Renal cortex interstitium (tissue), 11 donors: ENCODE results near the gene RNF13. TPM values are rescaled to one million over a fixed set of nuclear protein-coding genes. Genes with fewer than 3 reads are reported as not detected.
"Not testable (repeated sequence)": the region's sequence is repeated elsewhere in the genome, so short reads cannot be mapped to it uniquely, and the experiment has no call there.

Experiments used
- DNase-seq, 11 donors: peaks; one replicate each; pipeline ENCODE4 v3.0.0-alpha.2; 2013; ENCODE audit warnings: low read depth in 9 of 11, low spot score in 4 of 11; ENCODE audit errors: extremely low read depth in 1 of 11
- polyA plus RNA-seq, 3 donors: library from polyadenylated mRNA; unstranded; fragments of 120-200 nt; gene quantifications; one replicate each; pipeline ENCODE4 v1.2.1, GENCODE V29; 2013; ENCODE audit not compliant: insufficient read length in 3 of 3

The RNF13 gene
- polyA plus RNA-seq, 3 donors = 79.2 to 97.8 (median 87.7) TPM

DNA sequence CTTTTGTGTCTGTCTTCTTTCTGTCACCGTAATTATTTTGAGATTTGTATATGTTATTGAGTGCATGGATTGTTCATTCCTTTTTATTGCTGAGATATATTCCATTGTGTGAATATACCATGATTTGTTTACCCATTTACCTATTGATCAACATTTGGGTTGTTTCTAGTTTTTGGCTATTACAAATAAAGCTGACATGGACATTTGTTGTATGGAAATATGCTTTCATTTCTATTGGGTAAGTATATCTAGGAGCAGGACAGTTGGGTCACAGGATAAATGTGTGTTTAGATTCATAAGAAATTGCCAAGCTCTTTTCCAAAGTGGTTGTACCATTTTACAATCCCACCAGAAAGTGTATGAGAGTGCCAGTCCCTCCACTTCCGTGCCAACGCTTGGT is 106.5 kb downstream of the RNF13 start:
- no peak for DNase-seq

DNA sequence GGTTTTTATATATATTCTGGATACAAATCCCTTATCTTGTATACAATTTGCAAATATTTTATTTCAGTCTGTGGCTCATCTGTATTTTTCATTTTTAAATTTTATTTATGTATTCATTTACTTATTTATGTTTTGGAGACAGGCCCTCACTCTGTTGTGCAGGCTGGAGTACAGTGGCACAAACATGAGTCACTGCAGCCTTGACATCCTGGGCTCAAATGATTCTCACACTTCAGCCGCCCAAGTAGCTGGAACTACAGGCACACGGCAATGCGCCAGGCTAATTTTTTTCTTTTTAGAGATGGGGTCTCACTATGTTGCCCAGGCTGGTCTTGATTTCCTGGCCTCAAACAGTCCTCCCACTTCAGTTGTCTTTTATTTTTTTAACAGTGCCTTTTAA is 107.1 kb downstream of the RNF13 start:
- no peak for DNase-seq

DNA sequence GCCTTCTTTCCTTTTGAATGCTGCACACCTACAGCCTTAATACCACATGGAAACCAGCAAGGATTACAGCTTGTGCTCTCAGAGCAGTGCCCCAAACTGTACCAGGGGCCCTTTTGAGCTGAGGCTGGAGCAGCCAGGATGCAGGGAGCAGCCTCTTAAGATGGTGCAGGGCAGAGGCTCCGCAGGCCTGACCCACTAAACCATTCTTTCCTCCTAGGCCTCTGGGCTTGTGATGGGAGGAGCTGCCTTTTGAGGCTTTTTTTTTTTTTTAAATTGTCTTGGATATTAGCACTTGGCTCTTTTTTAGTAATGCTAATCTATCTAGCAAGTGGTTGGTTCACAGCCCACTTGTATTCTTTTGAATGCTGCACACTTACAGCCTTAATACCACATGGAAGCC is 120.0 kb downstream of the RNF13 start:
- DNase-seq = no peak

DNA sequence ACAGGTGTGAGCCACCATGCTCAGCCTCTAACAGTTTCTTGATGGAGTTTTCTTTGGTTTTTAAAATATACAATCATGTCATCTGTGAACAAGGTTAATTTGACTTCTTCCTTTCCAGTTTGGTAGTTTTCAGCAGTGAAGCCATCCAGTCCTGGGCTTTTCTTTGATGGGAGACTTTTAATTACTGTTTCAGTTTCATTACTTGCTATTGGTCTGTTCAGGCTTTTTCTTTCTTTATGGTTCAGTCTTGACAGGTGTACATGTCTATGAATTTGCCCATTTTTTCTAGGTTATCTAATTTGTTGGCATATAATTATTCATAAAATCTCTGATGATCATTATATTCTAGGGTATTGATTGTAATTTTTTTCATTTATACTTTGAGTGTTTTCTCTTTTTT is 120.8 kb downstream of the RNF13 start:
- DNase-seq = no peak

DNA sequence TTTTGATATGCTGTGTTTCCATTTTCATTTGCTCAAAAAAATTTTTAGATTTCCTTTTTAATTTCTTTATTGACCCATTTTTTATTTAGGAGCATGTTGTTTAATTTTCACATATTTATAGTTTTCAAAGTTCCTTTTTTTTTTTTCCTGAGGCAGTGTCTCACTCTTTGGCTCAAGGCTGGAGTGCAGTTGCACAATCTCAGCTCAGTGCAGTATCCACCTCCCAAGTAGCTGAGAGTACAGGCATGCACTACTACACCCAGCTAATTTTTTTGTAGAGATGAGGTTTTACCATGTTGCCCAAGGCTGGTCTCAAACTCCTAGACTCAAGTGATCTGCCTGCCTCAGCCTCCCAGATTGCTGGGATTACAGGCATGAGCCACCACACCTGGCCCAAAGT is 121.5 kb downstream of the RNF13 start:
- no peak for DNase-seq

DNA sequence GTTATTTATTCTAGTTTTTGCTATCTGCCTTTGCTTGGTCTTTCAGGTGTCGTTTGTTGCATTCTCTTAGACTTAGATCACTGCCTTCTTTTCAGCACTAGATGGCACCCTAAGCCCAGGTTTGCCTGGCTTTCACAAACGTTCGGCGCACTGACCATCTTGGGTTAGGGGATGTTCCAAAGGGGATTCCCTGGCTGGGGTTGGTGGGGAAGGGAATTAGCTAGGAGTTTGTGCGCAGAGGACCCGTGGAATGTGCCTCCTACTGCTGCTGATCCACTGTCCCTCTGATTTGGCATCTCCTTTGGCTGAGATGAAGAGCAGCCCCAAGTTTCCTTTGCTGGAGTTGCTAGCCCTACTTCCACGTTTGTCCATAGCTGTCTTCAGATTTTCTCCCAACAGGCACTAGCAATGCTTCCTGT is 123.8 kb downstream of the RNF13 start:
- peak; percentile 10 to 36 (median 26) for DNase-seq

DNA sequence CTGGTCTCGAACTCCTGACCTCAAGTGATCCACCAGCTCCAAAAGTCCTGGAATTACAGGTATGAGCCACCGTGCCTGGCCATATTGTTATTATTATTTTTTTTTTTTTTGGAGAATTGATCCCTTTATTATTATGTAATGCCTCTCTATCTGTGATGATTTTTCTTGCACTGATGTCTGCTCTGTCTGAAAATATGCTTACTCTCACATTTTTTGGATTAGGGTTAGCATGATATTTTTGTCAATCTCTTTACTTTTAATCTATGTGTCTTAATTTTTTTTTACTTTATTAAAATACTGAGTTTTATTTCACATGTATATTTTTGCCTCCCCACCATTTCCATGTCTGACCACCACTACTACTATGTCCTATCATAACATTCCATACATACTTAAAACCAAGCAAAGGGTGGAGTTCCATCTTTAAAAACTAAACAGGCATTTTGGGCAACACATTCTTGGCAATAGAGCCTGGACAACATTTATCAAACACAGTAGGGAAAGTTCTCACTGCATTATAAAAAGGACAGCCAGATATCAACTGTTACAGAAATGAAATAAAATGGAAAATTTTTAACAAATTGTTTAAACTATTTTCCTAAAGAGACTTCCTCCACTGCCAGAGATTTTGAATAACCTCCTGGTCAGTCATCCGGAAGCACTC is 125.5 kb downstream of the RNF13 start:
- DNase-seq = not testable (repeated sequence)

DNA sequence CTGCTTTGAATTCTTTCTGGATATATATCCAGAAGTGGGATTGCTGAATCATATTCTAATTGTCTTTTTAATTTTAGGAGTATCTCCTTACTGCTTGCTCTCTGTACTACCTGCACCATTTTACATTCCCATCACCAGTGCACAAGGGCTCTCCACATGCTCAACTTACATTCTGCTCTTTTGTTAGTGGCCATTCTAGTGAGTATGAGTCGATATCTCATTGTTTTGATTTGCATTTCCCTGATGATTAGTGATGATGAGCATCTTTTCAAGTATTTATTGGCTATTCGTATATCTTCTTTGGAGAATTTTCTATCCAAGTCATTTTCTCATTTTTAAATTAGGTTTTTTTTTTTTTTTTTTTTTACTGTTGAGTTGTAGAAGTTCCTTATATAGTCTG is 128.2 kb downstream of the RNF13 start:
- DNase-seq = no peak

DNA sequence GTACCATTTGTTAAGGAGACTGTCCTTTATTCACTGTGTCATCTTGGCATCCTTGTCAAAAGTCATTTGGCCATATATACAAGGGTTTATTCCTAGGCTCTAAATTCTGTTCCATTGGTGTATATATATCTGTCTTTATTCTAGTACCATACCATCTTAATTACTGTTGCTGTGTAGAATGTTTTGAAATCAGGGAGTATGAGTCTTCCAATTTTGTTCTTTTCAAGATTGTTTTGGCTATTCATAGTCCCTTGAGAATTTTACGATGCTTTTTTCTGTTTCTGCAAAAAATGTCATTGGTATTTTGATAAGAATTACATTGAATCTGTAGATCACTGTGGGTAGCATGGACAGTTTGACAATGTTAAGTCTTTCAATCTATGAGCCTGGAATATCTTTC is 128.9 kb downstream of the RNF13 start:
- no peak for DNase-seq

DNA sequence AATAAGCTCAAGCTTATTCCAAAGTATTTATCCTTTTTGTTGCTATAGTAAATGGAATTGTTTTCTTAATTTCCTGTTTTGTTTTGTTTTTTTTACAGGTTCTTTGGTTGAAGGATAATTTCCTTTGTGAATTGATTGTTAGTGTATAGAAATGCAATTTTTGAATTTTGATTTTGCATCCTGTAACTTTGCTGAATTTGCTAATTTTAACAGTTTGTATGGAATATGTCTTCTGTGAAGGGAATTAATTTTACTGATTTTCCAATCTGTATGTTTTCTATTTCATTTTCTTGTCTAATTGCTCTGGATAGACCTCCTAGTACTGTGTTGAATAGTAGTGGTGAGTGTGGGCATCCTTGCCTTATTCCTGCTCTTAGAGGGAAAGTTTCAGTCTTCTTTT is 129.4 kb downstream of the RNF13 start:
- DNase-seq = no peak

DNA sequence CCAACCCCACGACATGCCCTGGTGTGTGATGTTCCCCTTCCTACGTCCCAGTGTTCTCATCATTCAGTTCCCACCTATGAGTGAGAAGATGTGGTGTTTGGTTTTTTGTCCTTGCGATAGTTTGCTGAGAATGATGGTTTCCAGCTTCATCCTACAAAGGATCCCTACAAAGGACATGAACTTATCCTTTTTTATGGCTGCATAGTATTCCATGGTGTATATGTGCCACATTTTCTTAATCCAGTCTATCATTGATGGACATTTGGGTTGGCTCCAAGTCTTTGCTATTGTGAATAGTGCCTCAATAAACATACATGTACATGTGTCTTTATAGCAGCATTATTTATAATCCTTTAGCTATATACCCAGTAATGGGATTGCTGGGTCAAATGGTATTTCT is 131.0 kb downstream of the RNF13 start:
- DNase-seq = not testable (repeated sequence)

DNA sequence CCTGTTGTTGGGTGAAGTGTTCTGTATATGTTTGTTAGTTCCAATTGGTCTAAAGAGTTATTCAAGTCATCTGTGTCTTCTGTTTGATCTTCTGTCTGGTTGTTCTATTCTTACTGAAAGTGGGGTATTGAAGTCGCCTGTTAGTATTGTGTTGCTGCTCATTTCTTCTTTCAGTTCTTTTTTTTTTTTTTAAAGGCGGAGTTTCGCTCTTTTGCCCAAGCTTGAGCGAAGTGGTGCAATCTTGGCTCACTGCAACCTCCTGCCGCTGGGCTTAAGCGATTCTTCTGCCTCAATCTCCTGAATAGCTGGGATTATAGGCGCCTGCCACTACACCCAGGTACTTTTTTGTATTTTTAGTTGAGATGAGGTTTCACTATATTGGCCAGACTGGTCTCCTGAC is 134.2 kb downstream of the RNF13 start:
- no peak for DNase-seq

DNA sequence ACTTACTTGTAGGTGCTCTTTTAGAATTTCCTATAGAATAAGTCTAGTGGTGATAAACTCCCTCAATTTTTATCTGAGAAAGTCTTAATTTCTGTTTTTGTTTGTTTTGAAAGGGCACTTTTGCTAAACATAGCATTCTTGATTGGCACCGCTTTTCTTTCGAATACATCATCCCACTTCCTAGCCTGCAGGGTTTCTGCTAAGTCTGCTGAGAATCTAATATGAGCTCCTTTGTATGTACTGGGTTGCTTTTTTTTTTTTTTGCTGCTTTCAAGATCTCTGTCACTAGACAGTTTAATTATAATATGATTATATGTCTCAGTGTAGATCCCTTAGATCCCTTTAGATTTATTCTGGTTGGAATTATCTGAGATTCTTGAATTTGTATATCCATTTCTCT is 136.2 kb downstream of the RNF13 start:
- DNase-seq = no peak

DNA sequence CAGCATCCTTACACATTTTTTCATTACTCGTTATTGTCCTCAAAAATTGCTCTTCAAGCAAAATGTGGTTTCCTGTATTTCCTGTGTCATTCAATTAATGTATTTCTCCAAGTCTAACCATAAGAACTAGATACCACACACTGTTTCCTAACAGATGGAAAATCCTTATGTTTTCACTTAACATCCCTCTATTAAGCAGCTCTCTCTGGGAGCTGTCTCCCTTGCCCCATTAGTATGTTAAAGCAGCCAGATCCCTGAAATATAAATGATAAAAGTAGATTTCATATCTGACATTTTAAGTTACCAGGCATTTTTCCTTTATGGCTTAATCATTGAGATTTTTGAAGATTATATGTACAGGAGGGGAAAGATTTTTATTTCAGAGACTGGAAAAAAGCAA is 141.8 kb downstream of the RNF13 start:
- no peak for DNase-seq

DNA sequence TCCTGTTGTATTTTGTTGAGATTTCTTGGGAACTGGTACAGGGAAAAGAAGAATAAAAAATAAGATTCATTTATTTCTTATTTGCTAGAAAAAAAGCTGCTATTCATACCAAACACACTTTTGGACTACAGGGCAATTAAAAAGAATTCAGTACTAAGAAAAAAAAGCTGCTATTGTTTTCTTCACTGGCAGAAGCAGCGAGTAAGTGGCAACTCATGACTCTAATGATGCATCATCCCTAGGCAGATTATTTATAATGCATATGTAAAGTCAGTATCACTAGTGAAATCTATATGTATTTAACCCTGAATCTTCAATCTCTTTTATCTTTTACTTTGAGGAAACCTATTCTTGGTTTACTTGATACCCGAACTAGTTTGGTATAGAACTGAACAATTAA is 142.4 kb downstream of the RNF13 start:
- DNase-seq = no peak

DNA sequence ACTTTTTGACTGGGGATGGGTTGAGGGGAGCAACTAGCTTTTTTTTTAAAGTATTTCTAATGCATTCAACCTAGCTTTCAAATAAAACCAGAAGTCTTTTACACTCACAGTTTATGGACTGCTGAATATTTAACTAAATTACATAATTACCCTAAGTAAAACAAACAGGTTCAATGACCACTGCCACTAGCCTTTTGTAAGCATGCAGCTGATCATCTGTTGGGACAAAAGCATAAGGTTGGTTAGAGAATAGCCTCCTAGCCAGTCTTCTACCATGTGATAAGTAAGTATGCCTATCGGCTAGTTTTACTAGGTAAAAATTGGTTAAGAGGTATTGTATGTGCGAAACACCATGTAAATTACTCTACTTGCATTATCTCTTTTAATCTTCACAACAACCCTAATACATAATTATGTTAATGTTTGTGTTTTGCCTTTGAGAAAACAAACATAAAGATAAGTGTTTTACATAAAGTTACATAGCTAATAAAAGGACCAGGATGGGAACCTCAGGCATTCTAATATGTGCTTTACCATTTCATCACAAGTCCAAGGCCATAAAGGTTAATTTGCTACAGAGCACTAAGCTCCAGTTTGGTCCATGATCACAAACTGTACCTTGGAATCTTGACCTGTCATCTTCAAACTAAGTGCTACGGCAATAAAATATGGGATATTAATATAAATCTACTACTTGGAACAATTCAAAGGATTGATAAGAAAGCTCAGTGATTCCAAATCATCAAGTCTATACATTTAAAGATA is 144.5 kb downstream of the RNF13 start:
- DNase-seq = no peak

DNA sequence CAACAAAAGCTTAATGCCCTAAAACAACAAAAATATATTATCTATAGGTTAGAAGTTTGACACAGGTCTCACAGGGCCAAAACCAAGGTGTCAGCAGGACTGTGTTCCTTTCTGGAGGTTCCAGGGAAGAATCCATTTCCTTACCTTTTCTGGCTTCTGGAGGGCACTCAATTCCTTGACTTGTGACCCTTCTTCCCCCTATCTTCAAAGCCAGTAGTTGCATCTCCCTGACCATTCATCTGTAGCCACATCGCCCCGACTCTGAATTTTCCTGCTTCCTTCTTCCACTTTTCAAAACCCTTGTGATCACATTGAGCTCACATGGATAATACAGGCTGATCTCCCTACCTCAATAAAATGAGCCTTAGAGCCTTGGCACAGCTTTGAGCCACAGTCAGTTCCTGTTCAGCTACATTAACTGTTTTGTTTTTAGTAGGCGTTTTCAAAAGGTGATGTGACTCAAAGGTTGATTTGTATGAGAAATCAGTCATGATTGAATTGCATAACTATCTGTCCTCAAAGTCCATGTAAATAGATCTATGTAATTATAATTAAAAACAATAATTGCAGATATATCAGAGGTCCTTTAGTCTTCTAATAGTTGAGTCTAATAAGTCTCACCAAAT is 145.3 kb downstream of the RNF13 start:
- no peak for DNase-seq

DNA sequence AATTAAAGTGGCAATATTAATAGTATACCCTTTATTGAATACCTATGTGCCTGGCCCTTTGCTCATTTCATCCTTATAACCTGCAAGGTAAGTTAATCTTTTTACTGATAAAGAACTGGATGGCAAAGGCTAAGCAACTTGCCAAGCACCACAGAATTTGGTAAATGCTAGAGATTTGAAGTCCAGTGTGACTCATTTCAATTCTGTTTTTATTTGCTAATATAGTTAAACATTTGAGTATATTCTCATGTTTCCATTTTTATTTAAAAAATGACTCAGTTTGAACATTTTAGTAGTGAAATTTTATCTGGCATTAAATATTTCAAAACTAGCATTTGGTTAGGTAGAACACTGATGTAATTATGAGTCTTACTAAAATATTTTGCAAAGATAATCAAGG is 146.4 kb downstream of the RNF13 start:
- DNase-seq = no peak

DNA sequence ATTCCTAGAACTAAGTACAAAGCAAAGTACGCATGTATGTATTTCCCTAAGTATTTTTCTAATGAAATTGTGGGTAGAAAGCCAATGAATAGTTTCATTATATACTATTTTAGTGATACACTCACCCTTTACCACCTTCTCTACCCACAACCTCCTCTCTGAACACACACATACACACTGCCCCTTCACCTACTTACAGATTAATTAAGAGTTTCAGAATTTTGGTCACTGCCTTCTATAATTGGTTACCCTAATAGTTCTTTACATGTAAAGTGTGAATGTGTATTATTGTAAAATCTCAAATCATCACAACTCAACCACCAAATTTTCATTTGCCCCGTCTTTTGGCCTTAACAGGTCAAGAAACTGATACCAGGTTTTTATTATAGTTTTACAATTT is 150.5 kb downstream of the RNF13 start:
- no peak for DNase-seq

DNA sequence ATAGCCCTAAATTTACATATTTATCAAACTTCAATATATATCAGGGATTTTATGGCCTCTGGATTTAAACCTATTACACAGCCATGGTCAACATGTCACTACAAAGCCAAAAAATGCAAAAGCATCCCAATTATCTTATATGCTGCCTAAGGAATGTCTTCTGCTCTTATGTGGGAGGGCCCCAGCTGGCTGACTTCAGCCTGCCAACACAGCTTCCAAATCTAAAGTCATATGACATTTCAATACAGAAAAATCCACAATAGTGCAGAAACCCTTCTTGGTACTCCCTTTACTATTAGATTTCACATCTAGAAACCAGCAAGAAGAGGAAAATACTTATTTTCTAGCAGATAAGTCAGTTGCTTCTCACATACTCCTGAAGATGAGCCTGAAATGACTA is 151.3 kb downstream of the RNF13 start:
- no peak for DNase-seq

DNA sequence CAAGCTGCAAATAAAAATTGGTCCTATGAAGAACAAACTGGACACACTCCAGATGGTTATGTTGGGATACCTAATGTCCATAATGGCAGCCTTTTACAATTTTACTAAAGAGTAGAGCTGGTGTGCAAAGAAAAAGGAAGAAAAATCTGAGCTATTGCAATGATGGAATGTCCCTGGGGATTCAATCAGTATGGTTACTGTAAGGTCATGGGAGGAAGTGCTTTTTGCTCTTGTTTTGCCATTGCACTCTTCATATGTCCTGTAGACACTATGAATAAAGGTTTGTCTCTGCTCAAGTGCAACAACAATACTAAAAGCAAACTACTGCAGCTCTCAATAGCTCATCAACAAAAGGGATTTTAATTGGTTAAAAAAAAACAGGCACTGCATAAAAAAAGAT is 152.3 kb downstream of the RNF13 start:
- DNase-seq = no peak
